WTC11 (cell line): ENCODE results near the gene SRMS.

Experiments used
- CBFB ChIP-seq: sonication (generic); formaldehyde crosslinking; IDR thresholded peaks from 2 replicates; pipeline ENCODE4 v1.8.1; 2022; ENCODE audit warnings: mild to moderate bottlenecking, low read depth, missing genetic modification reagents
- SMAD4 ChIP-seq: sonication (generic); formaldehyde crosslinking; IDR thresholded peaks from 2 replicates; pipeline ENCODE4 v1.8.0; 2022; ENCODE audit warnings: mild to moderate bottlenecking, missing genetic modification reagents
- TEAD4 ChIP-seq: sonication (generic); formaldehyde crosslinking; IDR thresholded peaks from 2 replicates; pipeline ENCODE4 v1.8.0; 2022; ENCODE audit warnings: mild to moderate bottlenecking, missing genetic modification reagents
- ZNF416 ChIP-seq: fragments of 250-450 bp; sonication (Bioruptor Pico); IDR thresholded peaks from 2 replicates; pipeline ENCODE4 v1.9.0; 2021; ENCODE audit warnings: mild to moderate bottlenecking, inconsistent platforms
- ZNF423 ChIP-seq: fragments of 250-450 bp; sonication (Bioruptor Pico); IDR thresholded peaks from 2 replicates; pipeline ENCODE4 v2.1.2; 2022; ENCODE audit warnings: mild to moderate bottlenecking, moderate library complexity
- TF ChIP-seq, protein P1 (sequence below): fragments of 200-600 bp; IDR thresholded peaks from 2 replicates; pipeline ENCODE4 v1.8.0; 2022; ENCODE audit warnings: antibody characterized with exemption
- TF ChIP-seq, protein P2 (sequence below): sonication (generic); formaldehyde crosslinking; IDR thresholded peaks from 2 replicates; pipeline ENCODE4 v1.8.0; 2022; ENCODE audit warnings: mild to moderate bottlenecking, missing genetic modification reagents

DNA sequence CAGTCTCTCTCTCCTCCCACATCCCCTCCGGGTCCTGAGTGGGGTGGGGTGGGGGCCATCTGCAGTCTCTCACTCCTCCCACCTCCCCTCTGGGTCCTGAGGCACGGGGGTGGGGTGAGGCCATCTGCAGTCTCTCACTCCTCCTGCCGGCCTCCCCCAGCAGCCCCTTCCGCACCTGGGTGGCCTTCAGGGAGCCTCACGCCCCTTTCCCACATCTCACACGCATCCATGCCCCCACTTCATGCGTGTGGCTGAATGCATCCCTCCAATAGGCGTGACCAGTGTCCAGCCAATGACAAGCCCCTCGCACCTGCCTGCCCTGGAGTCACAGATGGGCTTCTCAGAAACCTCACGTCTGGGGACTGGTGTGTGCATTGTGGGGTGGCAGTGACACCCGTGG lies 993 bp upstream of the SRMS start:
- TF ChIP-seq ZNF423 (CRISPR knock-in tag) (no peak), CBFB (no peak), SMAD4 (no peak), ZNF416 (CRISPR knock-in tag) (no peak), TEAD4 (CRISPR knock-in tag) (no peak)
- TF ChIP-seq, protein P1, sequence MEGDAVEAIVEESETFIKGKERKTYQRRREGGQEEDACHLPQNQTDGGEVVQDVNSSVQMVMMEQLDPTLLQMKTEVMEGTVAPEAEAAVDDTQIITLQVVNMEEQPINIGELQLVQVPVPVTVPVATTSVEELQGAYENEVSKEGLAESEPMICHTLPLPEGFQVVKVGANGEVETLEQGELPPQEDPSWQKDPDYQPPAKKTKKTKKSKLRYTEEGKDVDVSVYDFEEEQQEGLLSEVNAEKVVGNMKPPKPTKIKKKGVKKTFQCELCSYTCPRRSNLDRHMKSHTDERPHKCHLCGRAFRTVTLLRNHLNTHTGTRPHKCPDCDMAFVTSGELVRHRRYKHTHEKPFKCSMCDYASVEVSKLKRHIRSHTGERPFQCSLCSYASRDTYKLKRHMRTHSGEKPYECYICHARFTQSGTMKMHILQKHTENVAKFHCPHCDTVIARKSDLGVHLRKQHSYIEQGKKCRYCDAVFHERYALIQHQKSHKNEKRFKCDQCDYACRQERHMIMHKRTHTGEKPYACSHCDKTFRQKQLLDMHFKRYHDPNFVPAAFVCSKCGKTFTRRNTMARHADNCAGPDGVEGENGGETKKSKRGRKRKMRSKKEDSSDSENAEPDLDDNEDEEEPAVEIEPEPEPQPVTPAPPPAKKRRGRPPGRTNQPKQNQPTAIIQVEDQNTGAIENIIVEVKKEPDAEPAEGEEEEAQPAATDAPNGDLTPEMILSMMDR: no peak
- TF ChIP-seq, protein P2, sequence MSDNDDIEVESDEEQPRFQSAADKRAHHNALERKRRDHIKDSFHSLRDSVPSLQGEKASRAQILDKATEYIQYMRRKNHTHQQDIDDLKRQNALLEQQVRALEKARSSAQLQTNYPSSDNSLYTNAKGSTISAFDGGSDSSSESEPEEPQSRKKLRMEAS (CRISPR knock-in tag): no peak
